ENCODE results near the gene NANOS3.
A peak's percentile ranks its signal among the peaks of the same experiment; 100 is the strongest.
"Not testable (repeated sequence)": the region's sequence is repeated elsewhere in the genome, so short reads cannot be mapped to it uniquely, and the experiment has no call there.

NANOS3 gene

GRCh38 chr19:13847407-13848339 is 29.3 kb upstream of the NANOS3 start:
- peak; percentile 21 for TF ChIP-seq CTCF (IDR thresholded peaks at IDR 0.05; ENCODE audit: low read depth, low read length, missing control alignments)
- H3K36me3 ChIP-seq (replicated peaks), result no peaks in the 10 kb centered on the region
- peak overlapping the region; percentile 96 for H3K27ac ChIP-seq
- in situ Hi-C loops (cut with HindIII; ENCODE audit: low pct_ligation_motif_present, low sequenced_read_pairs), result no loop called here
- DNase-seq, result peak; percentile 91
- H3K4me3 ChIP-seq (ENCODE audit: low read depth, low read length), result peak overlapping the region; percentile 49
- H3K27me3 ChIP-seq (replicated peaks), result no peaks in the 10 kb centered on the region

- in situ Hi-C loops (cut with HindIII; ENCODE audit: low pct_ligation_motif_present, low sequenced_read_pairs), result no loop called here
- Histone ChIP-seq H3K27me3 (replicated peaks) (no peaks in the 10 kb centered on the region), H3K36me3 (replicated peaks) (no peaks in the 10 kb centered on the region), H3K4me3 (ENCODE audit: low read depth, low read length) (no peak overlapping the region), H3K27ac (peak overlapping the region; percentile 96)
- DNase-seq, result no peak
- no peak for TF ChIP-seq CTCF (IDR thresholded peaks at IDR 0.05; ENCODE audit: low read depth, low read length, missing control alignments)
These were observed 28.6 kb upstream of the NANOS3 start for GRCh38 chr19:13848340-13848677.

DNA sequence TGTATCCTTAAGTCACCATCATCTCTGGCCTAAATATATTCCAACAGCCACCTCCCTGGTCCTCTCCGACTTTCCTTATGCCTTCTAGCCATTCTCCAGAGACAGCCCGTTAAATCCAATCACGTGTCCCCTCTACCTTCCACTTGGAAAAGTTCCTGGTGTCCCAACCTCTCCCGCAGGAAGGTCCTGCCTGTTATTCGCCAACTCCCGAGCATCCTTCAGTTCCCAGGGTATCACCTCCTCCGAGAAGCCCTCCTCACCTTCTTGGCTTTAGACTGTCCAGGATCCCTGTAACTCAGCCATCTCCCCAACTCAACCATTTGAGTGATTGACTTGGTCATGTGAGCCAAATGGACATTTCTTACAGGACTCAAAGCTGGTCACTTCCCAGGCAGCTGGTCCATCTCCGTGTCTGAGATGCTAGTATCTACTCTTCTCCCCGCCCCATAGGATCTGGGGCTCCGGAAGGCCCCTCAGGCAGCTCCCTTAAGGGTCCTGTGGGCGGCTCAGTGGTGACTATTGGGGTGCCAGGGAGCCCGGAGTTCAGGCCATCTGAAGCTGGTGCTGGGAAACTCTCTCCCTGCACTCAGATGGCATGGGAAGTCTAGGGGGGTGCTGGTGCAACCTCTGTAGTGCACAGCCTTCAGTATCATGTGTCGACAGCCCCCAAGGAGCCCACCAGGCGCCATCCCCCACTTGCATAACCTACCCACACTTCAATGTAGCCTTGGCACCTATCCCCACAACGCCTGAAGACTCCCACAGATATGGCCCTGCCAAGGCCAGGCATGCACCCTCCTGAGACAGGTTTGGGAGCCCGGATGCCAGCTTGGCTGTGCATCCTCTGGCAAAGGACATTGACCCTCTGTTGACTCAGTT is 27.9 kb upstream of the NANOS3 start:
- no peaks in the 10 kb centered on the region for H3K36me3 ChIP-seq (replicated peaks)
- H3K27ac ChIP-seq, result peak overlapping the region; percentile 9
- no peak for TF ChIP-seq CTCF (IDR thresholded peaks at IDR 0.05; ENCODE audit: low read depth, low read length, missing control alignments)
- no peak for DNase-seq
- in situ Hi-C loops (cut with HindIII; ENCODE audit: low pct_ligation_motif_present, low sequenced_read_pairs), result no loop called here
- no peak overlapping the region for H3K4me3 ChIP-seq (ENCODE audit: low read depth, low read length)
- no peaks in the 10 kb centered on the region for H3K27me3 ChIP-seq (replicated peaks)

DNA sequence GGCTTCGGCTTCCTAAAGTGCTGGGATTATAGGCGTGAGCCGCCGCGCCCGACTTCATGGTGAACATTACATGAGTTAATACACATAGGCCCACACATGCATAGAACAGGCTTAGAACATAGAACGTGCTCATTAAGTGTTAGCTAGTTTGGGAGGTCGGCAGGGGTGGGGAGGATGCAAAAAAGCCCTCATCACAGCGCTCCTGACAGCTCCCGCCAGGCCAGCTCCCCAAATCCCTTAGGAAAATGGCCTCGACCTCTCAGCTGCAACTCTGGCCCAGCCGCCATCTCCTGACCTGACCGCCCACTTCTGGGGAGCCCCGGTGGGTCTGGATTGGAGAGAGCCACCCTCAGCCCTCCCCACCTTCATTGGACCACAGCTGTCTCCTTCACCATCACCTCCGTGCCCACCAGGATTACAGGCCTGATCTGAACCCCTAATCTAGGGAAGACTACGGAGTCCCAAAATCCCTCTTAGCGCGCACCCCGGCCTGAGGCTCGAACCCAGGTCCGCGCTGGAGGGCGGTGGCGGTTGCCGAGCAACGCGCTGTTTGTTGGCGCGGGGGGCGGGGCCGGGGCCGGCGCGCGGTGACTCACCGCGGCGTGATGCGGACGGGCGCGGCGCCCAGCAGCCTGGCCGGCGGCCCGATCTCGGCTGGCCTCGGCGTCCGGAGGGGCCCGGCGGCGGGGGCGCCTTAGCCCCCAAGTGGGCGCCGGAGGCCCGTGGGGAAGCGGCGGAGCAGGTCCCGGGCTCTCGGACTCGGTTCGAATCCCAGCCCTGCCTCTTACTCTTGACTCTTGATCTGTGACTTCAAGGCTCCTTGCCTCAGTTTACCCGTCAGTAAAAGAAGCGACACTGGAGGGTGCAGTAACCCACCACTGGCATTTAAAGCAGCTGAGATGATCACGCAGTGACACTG is 26.7 kb upstream of the NANOS3 start:
- Histone ChIP-seq H3K27ac (peak overlapping the region; percentile 96), H3K36me3 (replicated peaks) (no peaks in the 10 kb centered on the region), H3K27me3 (replicated peaks) (no peaks in the 10 kb centered on the region), H3K4me3 (ENCODE audit: low read depth, low read length) (peak overlapping the region; percentile 33)
- TF ChIP-seq CTCF (IDR thresholded peaks at IDR 0.05; ENCODE audit: low read depth, low read length, missing control alignments), result no peak
- in situ Hi-C loops (cut with HindIII; ENCODE audit: low pct_ligation_motif_present, low sequenced_read_pairs), result no loop called here
- DNase-seq, result peak; percentile 64

GRCh38 chr19:13850910-13851733 is 25.8 kb upstream of the NANOS3 start:
- peak; percentile 92 for DNase-seq
- H3K4me3 ChIP-seq (ENCODE audit: low read depth, low read length), result peak overlapping the region; percentile 33
- peak overlapping the region; percentile 96 for H3K27ac ChIP-seq
- no peaks in the 10 kb centered on the region for H3K36me3 ChIP-seq (replicated peaks)
- no peak for TF ChIP-seq CTCF (IDR thresholded peaks at IDR 0.05; ENCODE audit: low read depth, low read length, missing control alignments)
- in situ Hi-C loops (cut with HindIII; ENCODE audit: low pct_ligation_motif_present, low sequenced_read_pairs), result no loop called here
- H3K27me3 ChIP-seq (replicated peaks), result no peaks in the 10 kb centered on the region

DNA sequence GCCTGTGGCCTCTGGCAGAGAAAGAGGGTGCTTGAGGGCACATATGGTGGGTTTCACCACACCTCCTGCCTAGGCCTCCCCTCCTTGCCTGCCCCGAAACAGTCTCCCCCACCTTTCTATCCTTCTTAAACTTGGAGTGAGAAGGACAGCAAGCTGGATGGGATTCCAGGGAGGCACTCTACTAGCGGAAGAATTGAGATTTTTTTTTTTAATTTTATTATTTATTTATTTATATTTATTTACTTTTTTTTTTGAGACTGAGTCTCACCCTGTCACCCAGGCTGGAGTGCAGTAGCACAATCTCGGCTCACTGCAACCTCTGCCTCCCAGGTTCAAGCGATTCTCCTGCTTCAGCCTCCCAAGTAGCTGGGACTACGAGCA is 25.2 kb upstream of the NANOS3 start:
- H3K27me3 ChIP-seq (replicated peaks); DNase-seq; in situ Hi-C loops (cut with HindIII; ENCODE audit: low pct_ligation_motif_present, low sequenced_read_pairs); H3K4me3 ChIP-seq (ENCODE audit: low read depth, low read length); H3K36me3 ChIP-seq (replicated peaks): not testable (repeated sequence)
- peak overlapping the region; percentile 96 for H3K27ac ChIP-seq

GRCh38 chr19:13852171-13852707 is 24.7 kb upstream of the NANOS3 start:
- H3K36me3 ChIP-seq (replicated peaks); H3K4me3 ChIP-seq (ENCODE audit: low read depth, low read length); DNase-seq; in situ Hi-C loops (cut with HindIII; ENCODE audit: low pct_ligation_motif_present, low sequenced_read_pairs); H3K27me3 ChIP-seq (replicated peaks): not testable (repeated sequence)
- peak overlapping the region; percentile 96 for H3K27ac ChIP-seq

All from brain microvascular endothelial cell (primary cell).